Left ventricle myocardium inferior (tissue), 1 donor: ENCODE measurements around the gene GFRA1. TPM values are rescaled to one million over a fixed set of nuclear protein-coding genes. Genes with fewer than 3 reads are reported as not detected.

ENCODE experiments used
- DNase-seq: peaks from one replicate; pipeline ENCODE4 v3.0.0-alpha.2; 2020
- H3K27ac ChIP-seq: fragments of 200-600 bp; replicated peaks from 2 replicates; pipeline ENCODE4 v1.8.0; 2021
- H3K27me3 ChIP-seq: fragments of 200-600 bp; 2 replicates; pipeline ENCODE4 v1.8.0; 2021; ENCODE audit warnings: low read depth
- H3K36me3 ChIP-seq: fragments of 200-600 bp; 2 replicates; pipeline ENCODE4 v1.8.0; 2021
- H3K4me1 ChIP-seq: fragments of 200-600 bp; 2 replicates; pipeline ENCODE4 v1.8.0; 2021
- H3K4me3 ChIP-seq: fragments of 200-600 bp; 2 replicates; pipeline ENCODE4 v1.8.0; 2021; ENCODE audit warnings: mild to moderate bottlenecking, moderate library complexity
- H3K9me3 ChIP-seq: fragments of 200-600 bp; replicated peaks from 2 replicates; pipeline ENCODE4 v1.8.0; 2021
- intact Hi-C: fragments of 100-400 bp; cut with micrococcal nuclease; formaldehyde crosslinking; loops from one replicate; pipeline ENCODE4 v1.11.0; 2022
- total RNA-seq: library from RNA; stranded (reverse); fragmentation: NEBNext Ultra II Directional; extraction: Animal tissue kit (Norgen Biotek cat#: 25700); gene quantifications from one replicate; pipeline ENCODE4 v1.2.1, GENCODE V29; 2021
- TF ChIP-seq, protein P1 (sequence below): fragments of 200-600 bp; IDR thresholded peaks from 2 replicates; pipeline ENCODE4 v1.8.0; 2021; ENCODE audit warnings: antibody characterized with exemption, mild to moderate bottlenecking, borderline replicate concordance
- donor health status: DM: no; HTN: yes; CAD: no; lungs with severe emphysema.

GFRA1 gene
- total RNA-seq, 1 donor from 2014 or later: 5.1 TPM

DNA sequence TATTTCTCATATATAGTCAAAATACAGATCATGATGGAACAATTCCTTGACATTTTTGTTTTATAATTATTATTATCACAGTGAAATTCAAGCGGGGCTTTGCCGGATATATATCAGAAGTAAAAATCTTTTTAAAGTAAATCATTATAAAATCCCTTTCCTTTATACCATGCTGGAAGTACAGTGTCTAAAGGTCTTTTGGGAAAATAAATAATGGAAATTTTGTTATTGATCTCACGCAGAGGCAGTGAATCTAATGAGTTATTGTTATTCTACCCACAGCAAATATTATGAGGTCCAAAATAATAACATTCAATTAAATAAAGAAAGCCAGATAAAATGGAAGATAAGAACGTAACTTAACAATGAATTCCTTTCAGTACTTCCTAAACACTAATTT, 33.8 kb downstream of the GFRA1 start:
- DNase-seq: no peak

DNA sequence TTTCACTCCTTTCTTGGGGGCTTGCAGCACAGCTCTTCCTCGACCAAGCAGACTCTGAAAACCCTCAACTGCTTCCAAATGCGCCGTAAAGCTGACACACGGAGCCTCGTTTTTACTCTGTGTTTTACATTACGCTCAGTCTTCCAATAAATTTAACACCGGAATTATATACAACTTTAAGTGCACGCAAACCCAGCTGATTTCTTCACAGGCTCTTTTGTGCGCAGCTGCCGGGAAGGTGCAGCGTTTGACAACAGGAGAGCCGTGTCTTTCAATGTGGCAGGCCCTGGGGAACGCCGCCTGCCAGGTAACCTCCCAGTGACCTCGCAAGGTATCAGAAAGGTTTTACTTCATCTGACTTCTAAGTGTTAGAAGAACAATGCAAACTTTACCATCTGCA, 35.0 kb downstream of the GFRA1 start:
- Histone ChIP-seq H3K4me3 (no peak overlapping the region), H3K4me1 (peaks cover 5% of the 10 kb centered on the region), H3K9me3 (no peaks in the 10 kb centered on the region), H3K36me3 (no peaks in the 10 kb centered on the region), H3K27me3 (no peaks in the 10 kb centered on the region), H3K27ac (no peak overlapping the region)
- TF ChIP-seq, protein P1, sequence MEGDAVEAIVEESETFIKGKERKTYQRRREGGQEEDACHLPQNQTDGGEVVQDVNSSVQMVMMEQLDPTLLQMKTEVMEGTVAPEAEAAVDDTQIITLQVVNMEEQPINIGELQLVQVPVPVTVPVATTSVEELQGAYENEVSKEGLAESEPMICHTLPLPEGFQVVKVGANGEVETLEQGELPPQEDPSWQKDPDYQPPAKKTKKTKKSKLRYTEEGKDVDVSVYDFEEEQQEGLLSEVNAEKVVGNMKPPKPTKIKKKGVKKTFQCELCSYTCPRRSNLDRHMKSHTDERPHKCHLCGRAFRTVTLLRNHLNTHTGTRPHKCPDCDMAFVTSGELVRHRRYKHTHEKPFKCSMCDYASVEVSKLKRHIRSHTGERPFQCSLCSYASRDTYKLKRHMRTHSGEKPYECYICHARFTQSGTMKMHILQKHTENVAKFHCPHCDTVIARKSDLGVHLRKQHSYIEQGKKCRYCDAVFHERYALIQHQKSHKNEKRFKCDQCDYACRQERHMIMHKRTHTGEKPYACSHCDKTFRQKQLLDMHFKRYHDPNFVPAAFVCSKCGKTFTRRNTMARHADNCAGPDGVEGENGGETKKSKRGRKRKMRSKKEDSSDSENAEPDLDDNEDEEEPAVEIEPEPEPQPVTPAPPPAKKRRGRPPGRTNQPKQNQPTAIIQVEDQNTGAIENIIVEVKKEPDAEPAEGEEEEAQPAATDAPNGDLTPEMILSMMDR: no peak
- DNase-seq: no peak
- intact Hi-C loops: no loop called here

More for the DNA sequence above, 33.8 kb downstream of the GFRA1 start:
- H3K4me1 ChIP-seq: no peaks in the 10 kb centered on the region
- no peak overlapping the region for H3K27ac ChIP-seq
- no peaks in the 10 kb centered on the region for H3K27me3 ChIP-seq
- H3K4me3 ChIP-seq: no peak overlapping the region
- H3K9me3 ChIP-seq: no peaks in the 10 kb centered on the region
- no peaks in the 10 kb centered on the region for H3K36me3 ChIP-seq
- intact Hi-C loops: no loop called here
- TF ChIP-seq, protein P1: no peak

DNA sequence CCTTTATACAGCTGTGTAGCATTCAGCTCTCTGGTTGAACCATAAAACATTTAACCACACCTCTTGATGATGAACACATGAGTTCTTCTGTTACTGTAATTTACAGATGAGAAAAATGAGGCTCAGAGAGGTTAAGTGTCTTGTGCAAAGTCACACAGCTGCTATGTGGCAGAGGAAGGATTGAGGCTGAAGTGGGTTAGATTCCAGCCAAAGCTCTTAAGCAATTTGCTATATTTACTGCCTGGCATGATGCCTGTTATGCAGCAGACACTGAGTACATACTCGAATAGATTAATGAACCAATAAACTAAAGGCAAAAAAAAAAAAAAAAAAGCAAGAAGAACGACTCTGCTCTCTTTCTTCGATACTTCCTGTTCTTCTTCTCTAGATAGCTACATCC, 35.7 kb downstream of the GFRA1 start:
- no peak overlapping the region for H3K27ac ChIP-seq
- intact Hi-C loops: no loop called here
- DNase-seq: no peak
- no peaks in the 10 kb centered on the region for H3K36me3 ChIP-seq
- no peak overlapping the region for H3K4me3 ChIP-seq
- no peaks in the 10 kb centered on the region for H3K9me3 ChIP-seq
- TF ChIP-seq, protein P1: no peak
- H3K4me1 ChIP-seq: peaks cover 11% of the 10 kb centered on the region
- no peaks in the 10 kb centered on the region for H3K27me3 ChIP-seq

DNA sequence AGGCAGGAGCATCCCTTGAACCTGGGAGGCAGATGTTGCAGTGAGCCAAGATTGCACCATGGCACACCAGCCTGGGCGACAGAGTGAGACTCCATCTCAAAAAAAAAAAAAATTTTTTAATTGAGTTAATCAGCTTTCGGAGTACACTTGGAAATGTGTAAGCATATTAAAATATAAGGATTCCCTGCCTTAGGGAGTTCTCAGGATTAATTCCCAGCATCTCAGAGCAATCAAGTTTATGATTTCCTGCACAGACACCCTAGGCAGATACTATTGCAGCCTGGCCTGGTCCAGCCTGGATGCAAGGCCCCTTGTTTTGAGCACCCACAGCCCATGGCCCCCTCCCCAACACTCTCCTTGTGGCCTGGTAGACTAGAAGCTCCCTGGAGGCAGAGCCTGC, 39.8 kb downstream of the GFRA1 start:
- no peak for DNase-seq
- Histone ChIP-seq H3K36me3 (no peaks in the 10 kb centered on the region), H3K27me3 (no peaks in the 10 kb centered on the region), H3K9me3 (no peaks in the 10 kb centered on the region), H3K27ac (no peak overlapping the region), H3K4me3 (no peak overlapping the region), H3K4me1 (peaks cover 11% of the 10 kb centered on the region)
- intact Hi-C loops: no loop called here
- TF ChIP-seq, protein P1: no peak

DNA sequence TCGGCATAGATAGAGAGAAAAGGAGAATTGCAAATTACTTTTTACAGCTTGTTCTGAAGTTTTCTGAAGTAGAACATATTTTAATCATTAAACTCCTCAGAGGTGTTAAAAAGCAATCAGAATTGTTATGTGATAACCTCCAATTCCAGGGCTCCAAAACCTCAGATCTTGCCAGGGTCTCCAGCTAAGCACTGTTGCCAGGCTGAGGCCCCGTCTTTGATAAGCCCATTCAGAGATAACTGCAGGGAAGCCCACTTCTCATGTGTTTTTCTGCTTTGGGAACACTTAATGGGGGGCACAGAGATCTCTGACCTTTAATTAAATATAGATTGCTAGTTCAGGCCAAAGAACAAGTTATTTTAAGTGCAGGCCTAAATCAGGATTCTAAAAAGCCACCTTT, 40.4 kb downstream of the GFRA1 start:
- DNase-seq: no peak
- H3K27me3 ChIP-seq: no peaks in the 10 kb centered on the region
- H3K9me3 ChIP-seq: no peaks in the 10 kb centered on the region
- H3K27ac ChIP-seq: no peak overlapping the region
- H3K4me3 ChIP-seq: no peak overlapping the region
- TF ChIP-seq, protein P1: no peak
- H3K36me3 ChIP-seq: no peaks in the 10 kb centered on the region
- intact Hi-C loops: no loop called here
- H3K4me1 ChIP-seq: peaks cover 11% of the 10 kb centered on the region

DNA sequence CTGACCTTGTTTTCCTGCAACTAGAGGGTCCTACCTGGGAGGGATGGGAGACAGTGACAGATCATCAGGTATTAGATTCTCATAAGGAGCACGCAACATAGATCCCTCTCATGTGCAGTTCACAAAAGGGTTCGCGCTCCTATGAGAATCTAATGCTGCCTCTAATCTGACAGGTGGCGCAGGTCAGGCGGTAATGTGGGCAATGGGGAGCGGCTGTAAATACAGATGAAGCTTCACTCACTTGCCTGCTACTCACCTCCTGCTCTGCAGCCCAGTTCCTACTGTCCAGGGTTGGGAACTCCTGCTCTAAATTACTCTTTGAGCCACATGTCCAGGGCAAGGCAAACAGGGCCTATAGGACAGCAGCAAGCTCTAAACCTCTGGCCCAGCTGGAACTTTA, 46.2 kb downstream of the GFRA1 start:
- no peaks in the 10 kb centered on the region for H3K27me3 ChIP-seq
- H3K4me1 ChIP-seq: no peaks in the 10 kb centered on the region
- TF ChIP-seq, protein P1: no peak
- H3K27ac ChIP-seq: no peak overlapping the region
- H3K9me3 ChIP-seq: no peaks in the 10 kb centered on the region
- no peaks in the 10 kb centered on the region for H3K36me3 ChIP-seq
- intact Hi-C loops: no loop called here
- no peak overlapping the region for H3K4me3 ChIP-seq
- DNase-seq: no peak
